ENCODE data around the gene EP400. TPM values are rescaled to one million over a fixed set of nuclear protein-coding genes. Genes with fewer than 3 reads are reported as not detected.
A peak's percentile ranks its signal among the peaks of the same experiment; 100 is the strongest.

Gene EP400
- total and polyA plus RNA-seq, 12 donors = 11.5 to 43.2 (median 28.8) TPM

- H3K27ac ChIP-seq = no peak overlapping the region
- TF ChIP-seq POLR2A (IDR thresholded peaks at IDR 0.05) = no peak
- TF ChIP-seq, protein P1, sequence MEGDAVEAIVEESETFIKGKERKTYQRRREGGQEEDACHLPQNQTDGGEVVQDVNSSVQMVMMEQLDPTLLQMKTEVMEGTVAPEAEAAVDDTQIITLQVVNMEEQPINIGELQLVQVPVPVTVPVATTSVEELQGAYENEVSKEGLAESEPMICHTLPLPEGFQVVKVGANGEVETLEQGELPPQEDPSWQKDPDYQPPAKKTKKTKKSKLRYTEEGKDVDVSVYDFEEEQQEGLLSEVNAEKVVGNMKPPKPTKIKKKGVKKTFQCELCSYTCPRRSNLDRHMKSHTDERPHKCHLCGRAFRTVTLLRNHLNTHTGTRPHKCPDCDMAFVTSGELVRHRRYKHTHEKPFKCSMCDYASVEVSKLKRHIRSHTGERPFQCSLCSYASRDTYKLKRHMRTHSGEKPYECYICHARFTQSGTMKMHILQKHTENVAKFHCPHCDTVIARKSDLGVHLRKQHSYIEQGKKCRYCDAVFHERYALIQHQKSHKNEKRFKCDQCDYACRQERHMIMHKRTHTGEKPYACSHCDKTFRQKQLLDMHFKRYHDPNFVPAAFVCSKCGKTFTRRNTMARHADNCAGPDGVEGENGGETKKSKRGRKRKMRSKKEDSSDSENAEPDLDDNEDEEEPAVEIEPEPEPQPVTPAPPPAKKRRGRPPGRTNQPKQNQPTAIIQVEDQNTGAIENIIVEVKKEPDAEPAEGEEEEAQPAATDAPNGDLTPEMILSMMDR (IDR thresholded peaks at IDR 0.05) = no peak
- peaks cover 0 to 85% of the 10 kb centered on the region in 2 donors for H3K36me3 ChIP-seq (replicated peaks in 1 of 2)
- intact Hi-C loops (cut with DNase I) = no loop called here
- no peak for DNase-seq
- no peaks in the 10 kb centered on the region for H3K27me3 ChIP-seq
- WGBS, 4 donors = 95 to 100% (median 96%) methylated on average over 11 to 18 of the region's 18 CpGs
- H3K9me3 ChIP-seq (replicated peaks in 1 of 3) = no peaks in the 10 kb centered on the region
- H3K4me3 ChIP-seq = no peak overlapping the region
- peaks cover 0 to 23% of the 10 kb centered on the region in 2 donors for H3K4me1 ChIP-seq (replicated peaks in 1 of 2)
Measured at GRCh38 chr12:132026796-132027500, 77.2 kb downstream of the EP400 start.

- Histone ChIP-seq H3K27me3 (no peaks in the 10 kb centered on the region), H3K36me3 (replicated peaks in 1 of 2) (peaks cover 0 to 86% of the 10 kb centered on the region in 2 donors), H3K4me3 (no peak overlapping the region), H3K9me3 (replicated peaks in 1 of 3) (no peaks in the 10 kb centered on the region), H3K4me1 (replicated peaks in 1 of 2) (peaks cover 0 to 17% of the 10 kb centered on the region in 2 donors), H3K27ac (peak overlapping the region in 1 of 5 donors; percentile 81)
- no peak for TF ChIP-seq POLR2A (IDR thresholded peaks at IDR 0.05)
- TF ChIP-seq, protein P1 (IDR thresholded peaks at IDR 0.05) = no peak
- no peak for DNase-seq
- 81 to 90% (median 84%) methylated on average over 6 of the region's 6 CpGs for WGBS, 4 donors
- intact Hi-C loops (cut with DNase I) = no loop called here
Measured at GRCh38 chr12:132027636-132028035, 77.9 kb downstream of the EP400 start.

GRCh38 chr12:132028111-132028510 lies 78.4 kb downstream of the EP400 start:
- Histone ChIP-seq H3K27me3 (no peaks in the 10 kb centered on the region), H3K27ac (peak overlapping the region in 3 of 5 donors; percentile 59 to 81 (median 71)), H3K4me1 (replicated peaks in 1 of 2) (peaks cover 0 to 15% of the 10 kb centered on the region in 2 donors), H3K36me3 (replicated peaks in 1 of 2) (peaks cover 0 to 91% of the 10 kb centered on the region in 2 donors), H3K9me3 (replicated peaks in 1 of 3) (no peaks in the 10 kb centered on the region), H3K4me3 (no peak overlapping the region)
- WGBS, 4 donors = 90 to 95% (median 92%) methylated on average over 15 of the region's 15 CpGs
- no peak for DNase-seq
- TF ChIP-seq POLR2A (IDR thresholded peaks at IDR 0.05) = no peak
- TF ChIP-seq, protein P1 (IDR thresholded peaks at IDR 0.05) = no peak
- intact Hi-C loops (cut with DNase I) = no loop called here

GRCh38 chr12:132029503-132030300 lies 80.0 kb downstream of the EP400 start:
- TF ChIP-seq POLR2A (IDR thresholded peaks at IDR 0.05) = no peak
- TF ChIP-seq, protein P1 (IDR thresholded peaks at IDR 0.05) = no peak
- Histone ChIP-seq H3K36me3 (replicated peaks in 1 of 2) (peaks cover 0 to 92% of the 10 kb centered on the region in 2 donors), H3K27ac (peak overlapping the region in 4 of 5 donors; percentile 8 to 81 (median 65)), H3K4me3 (no peak overlapping the region), H3K4me1 (replicated peaks in 1 of 2) (peaks cover 0 to 15% of the 10 kb centered on the region in 2 donors), H3K27me3 (no peaks in the 10 kb centered on the region), H3K9me3 (replicated peaks in 1 of 3) (no peaks in the 10 kb centered on the region)
- intact Hi-C loops (cut with DNase I) = no loop called here
- no peak for DNase-seq
- 89 to 95% (median 93%) methylated on average over 6 to 26 of the region's 26 CpGs for WGBS, 4 donors

Data from adrenal gland (tissue), 12 donors.